ENCODE measurements around the gene MYOC.
"Not testable (repeated sequence)": the region's sequence is repeated elsewhere in the genome, so short reads cannot be mapped to it uniquely, and the experiment has no call there.

The MYOC gene

GRCh38 chr1:171643156-171643555 is 9.3 kb downstream of the MYOC start:
- no peak for DNase-seq (ENCODE audit: low read depth in 1 of 2, low spot score in 1 of 2)
- in situ Hi-C loops (cut with HindIII; ENCODE audit: low pct_unique_long_range_greater_than_20kb, low sequenced_read_pairs): no loop called here
- no peak for TF ChIP-seq JUND (IDR thresholded peaks at IDR 0.05; ENCODE audit: low read depth)

GRCh38 chr1:171642197-171642596 is 10.3 kb downstream of the MYOC start:
- in situ Hi-C loops (cut with HindIII; ENCODE audit: low pct_unique_long_range_greater_than_20kb, low sequenced_read_pairs): no loop called here
- no peak for TF ChIP-seq JUND (IDR thresholded peaks at IDR 0.05; ENCODE audit: low read depth)

GRCh38 chr1:171641076-171641864 is 11.2 kb downstream of the MYOC start:
- no peak for TF ChIP-seq JUND (IDR thresholded peaks at IDR 0.05; ENCODE audit: low read depth)
- no peak for DNase-seq (ENCODE audit: low read depth in 1 of 2, low spot score in 1 of 2)
- in situ Hi-C loops (cut with HindIII; ENCODE audit: low pct_unique_long_range_greater_than_20kb, low sequenced_read_pairs): no loop called here

More at GRCh38 chr1:171642197-171642596, 10.3 kb downstream of the MYOC start:
- no peak for DNase-seq (ENCODE audit: low read depth in 1 of 2, low spot score in 1 of 2)

GRCh38 chr1:171640225-171640624 is 12.3 kb downstream of the MYOC start:
- in situ Hi-C loops (cut with HindIII; ENCODE audit: low pct_unique_long_range_greater_than_20kb, low sequenced_read_pairs): no loop called here
- TF ChIP-seq JUND (IDR thresholded peaks at IDR 0.05; ENCODE audit: low read depth): no peak
- DNase-seq (ENCODE audit: low read depth in 1 of 2, low spot score in 1 of 2): no peak

- in situ Hi-C loops (cut with HindIII; ENCODE audit: low pct_unique_long_range_greater_than_20kb, low sequenced_read_pairs): no loop called here
- TF ChIP-seq JUND (IDR thresholded peaks at IDR 0.05; ENCODE audit: low read depth): no peak
- no peak for DNase-seq (ENCODE audit: low read depth in 1 of 2, low spot score in 1 of 2)
These were observed 14.4 kb downstream of the MYOC start for GRCh38 chr1:171637928-171638576.

- in situ Hi-C loops (cut with HindIII; ENCODE audit: low pct_unique_long_range_greater_than_20kb, low sequenced_read_pairs): no loop called here
- peak; percentile 27 to 63 for DNase-seq (ENCODE audit: low read depth in 1 of 2, low spot score in 1 of 2)
- no peak for TF ChIP-seq JUND (IDR thresholded peaks at IDR 0.05; ENCODE audit: low read depth)
These were observed 16.3 kb downstream of the MYOC start for GRCh38 chr1:171636141-171636540.

- in situ Hi-C loops (cut with HindIII; ENCODE audit: low pct_unique_long_range_greater_than_20kb, low sequenced_read_pairs): no loop called here
- no peak for TF ChIP-seq JUND (IDR thresholded peaks at IDR 0.05; ENCODE audit: low read depth)
- DNase-seq (ENCODE audit: low read depth in 1 of 2, low spot score in 1 of 2): no peak
These were observed 16.8 kb downstream of the MYOC start for GRCh38 chr1:171635661-171636060.

GRCh38 chr1:171628225-171628624 is 24.3 kb downstream of the MYOC start:
- no peak for TF ChIP-seq JUND (IDR thresholded peaks at IDR 0.05; ENCODE audit: low read depth)
- no peak for DNase-seq (ENCODE audit: low read depth in 1 of 2, low spot score in 1 of 2)
- in situ Hi-C loops (cut with HindIII; ENCODE audit: low pct_unique_long_range_greater_than_20kb, low sequenced_read_pairs): no loop called here

GRCh38 chr1:171627020-171627419 is 25.5 kb downstream of the MYOC start:
- DNase-seq (ENCODE audit: low read depth in 1 of 2, low spot score in 1 of 2): no peak
- in situ Hi-C loops (cut with HindIII; ENCODE audit: low pct_unique_long_range_greater_than_20kb, low sequenced_read_pairs): no loop called here
- TF ChIP-seq JUND (IDR thresholded peaks at IDR 0.05; ENCODE audit: low read depth): no peak

- TF ChIP-seq JUND (IDR thresholded peaks at IDR 0.05; ENCODE audit: low read depth): no peak
- DNase-seq (ENCODE audit: low read depth in 1 of 2, low spot score in 1 of 2): no peak
- in situ Hi-C loops (cut with HindIII; ENCODE audit: low pct_unique_long_range_greater_than_20kb, low sequenced_read_pairs): no loop called here
These were observed 27.3 kb downstream of the MYOC start for GRCh38 chr1:171625225-171625624.

GRCh38 chr1:171623651-171624331 is 28.7 kb downstream of the MYOC start:
- in situ Hi-C loops (cut with HindIII; ENCODE audit: low pct_unique_long_range_greater_than_20kb, low sequenced_read_pairs): no loop called here
- TF ChIP-seq JUND (IDR thresholded peaks at IDR 0.05; ENCODE audit: low read depth): no peak
- DNase-seq (ENCODE audit: low read depth in 1 of 2, low spot score in 1 of 2): no peak

- in situ Hi-C loops (cut with HindIII; ENCODE audit: low pct_unique_long_range_greater_than_20kb, low sequenced_read_pairs): no loop called here
- no peak for DNase-seq (ENCODE audit: low read depth in 1 of 2, low spot score in 1 of 2)
- TF ChIP-seq JUND (IDR thresholded peaks at IDR 0.05; ENCODE audit: low read depth): no peak
These were observed 30.4 kb downstream of the MYOC start, which contains the start of gene MYOCOS for GRCh38 chr1:171622152-171622462. Gene MYOCOS (plus strand): TSS chr1:171622243. CDS start chr1:171623884, 1,641 bp downstream.

- in situ Hi-C loops (cut with HindIII; ENCODE audit: low pct_unique_long_range_greater_than_20kb, low sequenced_read_pairs): no loop called here
- TF ChIP-seq JUND (IDR thresholded peaks at IDR 0.05; ENCODE audit: low read depth): no peak
- DNase-seq (ENCODE audit: low read depth in 1 of 2, low spot score in 1 of 2): no peak
These were observed 35.9 kb downstream of the MYOC start for GRCh38 chr1:171616586-171616985.

- in situ Hi-C loops (cut with HindIII; ENCODE audit: low pct_unique_long_range_greater_than_20kb, low sequenced_read_pairs); DNase-seq (ENCODE audit: low read depth in 1 of 2, low spot score in 1 of 2): not testable (repeated sequence)
These were observed 37.2 kb downstream of the MYOC start for GRCh38 chr1:171615122-171615906.
